IMR-90 (cell line): Measurements from ENCODE around the gene KLC3. TPM values are rescaled to one million over a fixed set of nuclear protein-coding genes. Genes with fewer than 3 reads are reported as not detected.

Experiments used
- ATAC-seq: fragments of 200-7000 bp; cut with Tn5 transposase; 2 replicates; pipeline ENCODE4 v1.9.1; 2020; ENCODE audit warnings: low read depth, mild to moderate bottlenecking, moderate library complexity
- BruUV-seq: library from RNA; stranded (reverse); fragments of 400-500 nt; replicated peaks from 2 replicates; lab custom pipeline; 2021; lab: Mats Ljungman, UMichigan
- CTCF ChIA-PET: fragments of 300-600 bp; formaldehyde crosslinking; extraction: SDS; loops from one replicate; lab custom pipeline; 2021; ENCODE audit warnings: antibody characterized with exemption; lab: Yijun Ruan, JAX
- POLR2A ChIA-PET: fragments of 300-600 bp; sonication (Branson Sonifier 250); formaldehyde crosslinking; loops from one replicate; lab custom pipeline; 2022; ENCODE audit warnings: antibody characterized with exemption; ENCODE audit not compliant: unreplicated experiment; lab: Charles Lee
- DNase-seq: peaks from one replicate; pipeline ENCODE4 v3.0.0; 2013
- H2AFZ ChIP-seq: replicated peaks from 2 replicates; pipeline ENCODE3; 2013; ENCODE audit warnings: low read length, mild to moderate bottlenecking; ENCODE audit not compliant: poor library complexity
- H2AK5ac ChIP-seq: 2 replicates; pipeline ENCODE4 v1.6.1; 2013; ENCODE audit warnings: low read depth, low read length, inconsistent platforms
- H2AK9ac ChIP-seq: replicated peaks from 2 replicates; pipeline ENCODE3; 2013; ENCODE audit warnings: mild to moderate bottlenecking, low read depth, low read length, moderate library complexity; ENCODE audit not compliant: poor library complexity
- H2BK120ac ChIP-seq: 2 replicates; pipeline ENCODE4 v1.6.1; 2013; ENCODE audit warnings: low read depth, low read length, inconsistent platforms
- H2BK15ac ChIP-seq: 3 replicates; pipeline ENCODE4 v1.6.1; 2013; ENCODE audit warnings: low read depth, low read length, inconsistent platforms
- H2BK20ac ChIP-seq: 2 replicates; pipeline ENCODE4 v1.6.1; 2013; ENCODE audit warnings: low read depth, mild to moderate bottlenecking, inconsistent platforms, low read length, moderate library complexity
- H2BK5ac ChIP-seq: 2 replicates; pipeline ENCODE4 v1.6.1; 2013; ENCODE audit warnings: mild to moderate bottlenecking, low read depth, low read length, inconsistent platforms; ENCODE audit not compliant: poor library complexity, severe bottlenecking
- H3K14ac ChIP-seq: replicated peaks from 2 replicates; pipeline ENCODE4 v1.6.1; 2013; ENCODE audit warnings: low read depth, low read length, inconsistent platforms
- H3K18ac ChIP-seq: 2 replicates; pipeline ENCODE4 v1.6.1; 2013; ENCODE audit warnings: low read depth, low read length, control low read depth
- H3K23ac ChIP-seq: 2 replicates; pipeline ENCODE4 v1.6.1; 2013; ENCODE audit warnings: low read depth, low read length, inconsistent platforms
- H3K27ac ChIP-seq: 2 replicates; pipeline ENCODE4 v1.5.1; 2013; ENCODE audit warnings: mild to moderate bottlenecking, control low read depth, low read length; ENCODE audit not compliant: insufficient read depth
- H3K27me3 ChIP-seq: 2 replicates; pipeline ENCODE4 v1.6.1; 2013; ENCODE audit warnings: low read length; ENCODE audit not compliant: control insufficient read depth, insufficient read depth
- H3K36me3 ChIP-seq: 2 replicates; pipeline ENCODE4 v1.6.1; 2013; ENCODE audit warnings: low read length, mixed read lengths; ENCODE audit not compliant: control insufficient read depth, insufficient read depth
- H3K4ac ChIP-seq: 2 replicates; pipeline ENCODE4 v1.6.1; 2013; ENCODE audit warnings: low read depth, low read length, inconsistent platforms
- H3K4me1 ChIP-seq: 2 replicates; pipeline ENCODE4 v1.6.1; 2013; ENCODE audit warnings: low read length, mixed read lengths; ENCODE audit not compliant: control insufficient read depth, insufficient read depth
- H3K4me2 ChIP-seq: 2 replicates; pipeline ENCODE4 v1.6.1; 2013; ENCODE audit warnings: low read depth, mild to moderate bottlenecking, control low read depth, low read length, moderate library complexity
- H3K4me3 ChIP-seq: 2 replicates; pipeline ENCODE4 v1.5.1; 2013; ENCODE audit warnings: low read depth, mild to moderate bottlenecking, control low read depth, low read length, moderate library complexity; ENCODE audit not compliant: insufficient read depth
- H3K56ac ChIP-seq: 2 replicates; pipeline ENCODE4 v1.6.1; 2013; ENCODE audit warnings: low read length, inconsistent platforms; ENCODE audit not compliant: insufficient read depth; ENCODE audit errors: extremely low read depth
- H3K79me1 ChIP-seq, 2 experiments: 2 replicates each; pipeline ENCODE4 v1.6.1; 2013; ENCODE audit warnings: low read length in 2 of 2, inconsistent platforms in 1 of 2, low read depth in 1 of 2
- H3K9ac ChIP-seq: 2 replicates; pipeline ENCODE4 v1.6.1; 2013; ENCODE audit warnings: low read depth, low read length, control low read depth
- H3K9me1 ChIP-seq: 2 replicates; pipeline ENCODE4 v1.6.1; 2013; ENCODE audit warnings: low read length, inconsistent platforms; ENCODE audit not compliant: insufficient read depth
- H3K9me3 ChIP-seq: 2 replicates; pipeline ENCODE4 v1.6.1; 2013; ENCODE audit warnings: low read length; ENCODE audit not compliant: control insufficient read depth, insufficient read depth
- H4K20me1 ChIP-seq: 2 replicates; pipeline ENCODE4 v1.6.1; 2013; ENCODE audit warnings: low read length, inconsistent platforms; ENCODE audit not compliant: insufficient read depth
- H4K5ac ChIP-seq: 2 replicates; pipeline ENCODE4 v1.6.1; 2013; ENCODE audit warnings: mild to moderate bottlenecking, low read depth, low read length, control low read depth
- H4K8ac ChIP-seq, 2 experiments: 2 replicates each; pipeline ENCODE4 v1.6.1; 2013; ENCODE audit warnings: low read depth in 2 of 2, low read length in 2 of 2, control low read depth in 1 of 2, inconsistent platforms in 1 of 2
- H4K91ac ChIP-seq: 2 replicates; pipeline ENCODE4 v1.6.1; 2013; ENCODE audit warnings: low read depth, low read length, inconsistent platforms; ENCODE audit not compliant: insufficient read depth
- BHLHE40 ChIP-seq: fragments of 150-350 bp; IDR thresholded peaks from 2 replicates; pipeline ENCODE4 v1.6.1; 2016; ENCODE audit warnings: mild to moderate bottlenecking, low read depth, low read length
- CEBPB ChIP-seq: IDR thresholded peaks from 2 replicates; pipeline ENCODE4 v1.6.1; 2012; ENCODE audit warnings: low read depth, low read length, improper control_type of control experiment
- CHD1 ChIP-seq: IDR thresholded peaks from 2 replicates; pipeline ENCODE4 v1.6.1; 2012; ENCODE audit warnings: low read depth, low read length, improper control_type of control experiment
- FOS ChIP-seq: fragments of 150-350 bp; IDR thresholded peaks from 2 replicates; pipeline ENCODE4 v1.6.1; 2016; ENCODE audit warnings: low read depth, low read length
- MAFK ChIP-seq: IDR thresholded peaks from 2 replicates; pipeline ENCODE4 v1.6.1; 2012; ENCODE audit warnings: low read depth, low read length, improper control_type of control experiment
- MAZ ChIP-seq: IDR thresholded peaks from 2 replicates; pipeline ENCODE4 v1.6.1; 2012; ENCODE audit warnings: low read depth, mild to moderate bottlenecking, low read length, improper control_type of control experiment, moderate library complexity, borderline replicate concordance
- NFE2L2 ChIP-seq: fragments of 150-350 bp; IDR thresholded peaks from 2 replicates; pipeline ENCODE4 v1.6.1; 2016; ENCODE audit warnings: low read depth, mild to moderate bottlenecking, low read length
- POLR2A ChIP-seq: IDR thresholded peaks from 2 replicates; pipeline ENCODE4 v1.6.1; 2012; ENCODE audit warnings: mild to moderate bottlenecking, low read depth, low read length
- RAD21 ChIP-seq: IDR thresholded peaks from 2 replicates; pipeline ENCODE4 v1.6.1; 2012; ENCODE audit warnings: low read length, improper control_type of control experiment
- RCOR1 ChIP-seq: IDR thresholded peaks from 2 replicates; pipeline ENCODE4 v1.6.1; 2012; ENCODE audit warnings: mild to moderate bottlenecking, low read length, improper control_type of control experiment; ENCODE audit not compliant: insufficient replicate concordance
- RFX5 ChIP-seq: IDR thresholded peaks from 2 replicates; pipeline ENCODE4 v1.8.0; 2012; ENCODE audit warnings: low read depth, mild to moderate bottlenecking, low read length, moderate library complexity
- SMC3 ChIP-seq: fragments of 150-350 bp; IDR thresholded peaks from 2 replicates; pipeline ENCODE4 v1.6.1; 2016; ENCODE audit warnings: low read depth, mild to moderate bottlenecking, antibody characterized with exemption, low read length, moderate library complexity
- WGBS, 2 experiments: methylation state at CpG; one replicate each; pipeline versions ENCODE4 v1.1.5 to v1.1.7; 2013; ENCODE audit warnings: missing lambda C conversion rate in 2 of 2; ENCODE audit not compliant: insufficient read length in 1 of 2; ENCODE audit errors: extremely low coverage in 2 of 2; 5-methylcytosine and 5-hydroxymethylcytosine counted together
- dilution Hi-C: fragments of 300-500 bp; cut with HindIII; formaldehyde crosslinking; loops from one replicate; pipeline ENCODE4 v1.14.3; 2018; ENCODE audit warnings: low sequenced_read_pairs; ENCODE audit not compliant: unreplicated experiment
- in situ Hi-C: fragments of 300-500 bp; cut with MboI; formaldehyde crosslinking; loops from 3 replicates; pipeline ENCODE4 v1.14.3; 2019; ENCODE audit warnings: low sequenced_read_pairs, inconsistent platforms, mixed read lengths
- intact Hi-C: fragments of 100-400 bp; cut with micrococcal nuclease; formaldehyde crosslinking; loops from 2 replicates; pipeline ENCODE4 v1.10.0; 2022
- polyA plus RNA-seq, 3 experiments: library from polyadenylated mRNA; depleted of rRNA; stranded (reverse); fragments of >200 nt; gene quantifications; 2 replicates each; pipeline ENCODE4 v1.2.3, GENCODE V29; 2012; ENCODE audit warnings: low replicate concordance in 1 of 3
- total RNA-seq: library from RNA; depleted of rRNA; stranded (reverse); fragments of >200 nt; gene quantifications from 2 replicates; pipeline ENCODE4 v1.2.3, GENCODE V29; 2012
- TF ChIP-seq, protein P1 (sequence below): conservative IDR thresholded peaks from 2 replicates; pipeline ENCODE4 v1.5.1; 2012; ENCODE audit warnings: mild to moderate bottlenecking, low read depth, low read length, improper control_type of control experiment
- TF ChIP-seq, protein P2 (sequence below): fragments of 150-350 bp; IDR thresholded peaks from 2 replicates; pipeline ENCODE4 v1.6.1; 2016; ENCODE audit warnings: low read depth, mild to moderate bottlenecking, low read length, moderate library complexity, borderline replicate concordance

KLC3 gene
- total and polyA plus RNA-seq, 2 of the 4 experiments (the other 2 are of a cell fraction) = 0.14 to 0.18 TPM

DNA sequence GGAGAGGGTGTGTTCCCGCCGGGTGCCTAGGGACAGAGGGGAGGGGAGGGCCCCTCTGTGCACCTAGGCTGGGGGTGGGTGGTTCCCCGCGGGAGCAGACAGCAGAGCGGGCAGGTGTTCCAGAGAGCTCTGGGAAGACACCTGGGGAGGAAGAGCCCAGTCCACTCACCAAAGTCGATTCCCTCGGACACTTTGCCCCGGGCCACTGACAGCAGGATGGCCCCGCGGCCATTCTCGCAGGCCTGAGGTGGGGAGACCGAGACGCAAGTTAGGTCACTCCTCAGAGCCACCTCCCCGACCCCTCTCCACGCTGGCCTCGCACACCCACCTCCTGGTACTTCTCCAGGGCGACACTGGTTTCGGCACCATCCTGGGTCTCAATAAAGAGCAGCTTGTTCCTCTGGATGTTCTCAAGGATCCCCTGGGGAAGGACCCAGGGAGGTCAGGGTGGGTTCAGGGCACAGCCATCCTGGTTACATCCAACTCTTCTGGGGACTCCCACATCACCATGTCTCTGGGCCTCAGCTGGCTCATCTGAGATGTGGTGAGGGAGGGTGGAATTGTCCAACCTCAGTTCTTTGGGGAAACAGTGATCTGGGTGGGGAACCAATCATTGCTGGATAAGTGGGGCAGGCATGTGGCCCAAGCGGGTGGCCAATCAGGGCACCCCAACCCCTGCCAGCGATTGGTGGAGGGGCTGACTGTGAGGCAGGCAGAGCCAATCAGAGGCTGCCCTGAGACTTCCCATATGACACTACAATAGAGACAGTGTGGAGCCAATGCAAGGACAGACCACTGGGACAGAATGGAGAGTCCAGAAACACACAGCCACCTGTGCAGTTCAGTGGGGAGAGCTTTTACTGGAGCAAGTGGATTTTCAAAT is 12.6 kb downstream of the KLC3 start:
- Histone ChIP-seq H3K4me1 (no peaks in the 10 kb centered on the region), H4K20me1 (peaks cover 12% of the 10 kb centered on the region), H3K4ac (no peak overlapping the region), H2AFZ (no peak overlapping the region), H2BK15ac (no peak overlapping the region), H4K91ac (no peak overlapping the region), H3K79me1 (peaks cover 0 to 10% of the 10 kb centered on the region in 2 experiments; a peak in 2 of 4 replicates), H3K27ac (no peak overlapping the region), H3K14ac (no peak overlapping the region), H3K9me1 (peaks cover 2% of the 10 kb centered on the region; the same call in 1 of the 2 replicates), H2BK120ac (no peak overlapping the region), H2BK20ac (no peak overlapping the region), H3K36me3 (peaks cover 51% of the 10 kb centered on the region), H3K4me2 (no peak overlapping the region), H3K4me3 (no peak overlapping the region), H3K27me3 (no peaks in the 10 kb centered on the region), H4K5ac (no peak overlapping the region), H3K23ac (no peak overlapping the region), H2AK5ac (no peak overlapping the region), H3K9ac (no peak overlapping the region), H4K8ac (no peak overlapping the region), H3K56ac (no peak overlapping the region), H2AK9ac (no peak overlapping the region), H2BK5ac (no peak overlapping the region), H3K18ac (no peak overlapping the region), H3K9me3 (no peaks in the 10 kb centered on the region)
- dilution Hi-C loops (no loop called here), in situ Hi-C loops (no loop called here), intact Hi-C loops (no loop called here)
- POLR2A ChIA-PET = no interaction called here
- CTCF ChIA-PET = no interaction called here
- DNase-seq = no peak
- 100% methylated on average over 2 of the region's 20 CpGs; no CpG with 5 or more reads in 1 of the 2 experiments for WGBS, 2 experiments
- no peak for ATAC-seq
- no TSS peak for BruUV-seq
- TF ChIP-seq FOS (no peak), CHD1 (no peak), RFX5 (no peak), RCOR1 (no peak), MAFK (no peak), RAD21 (no peak), CEBPB (no peak), MAZ (no peak), NFE2L2 (no peak), POLR2A (no peak), BHLHE40 (no peak), SMC3 (no peak)
- TF ChIP-seq, protein P1, sequence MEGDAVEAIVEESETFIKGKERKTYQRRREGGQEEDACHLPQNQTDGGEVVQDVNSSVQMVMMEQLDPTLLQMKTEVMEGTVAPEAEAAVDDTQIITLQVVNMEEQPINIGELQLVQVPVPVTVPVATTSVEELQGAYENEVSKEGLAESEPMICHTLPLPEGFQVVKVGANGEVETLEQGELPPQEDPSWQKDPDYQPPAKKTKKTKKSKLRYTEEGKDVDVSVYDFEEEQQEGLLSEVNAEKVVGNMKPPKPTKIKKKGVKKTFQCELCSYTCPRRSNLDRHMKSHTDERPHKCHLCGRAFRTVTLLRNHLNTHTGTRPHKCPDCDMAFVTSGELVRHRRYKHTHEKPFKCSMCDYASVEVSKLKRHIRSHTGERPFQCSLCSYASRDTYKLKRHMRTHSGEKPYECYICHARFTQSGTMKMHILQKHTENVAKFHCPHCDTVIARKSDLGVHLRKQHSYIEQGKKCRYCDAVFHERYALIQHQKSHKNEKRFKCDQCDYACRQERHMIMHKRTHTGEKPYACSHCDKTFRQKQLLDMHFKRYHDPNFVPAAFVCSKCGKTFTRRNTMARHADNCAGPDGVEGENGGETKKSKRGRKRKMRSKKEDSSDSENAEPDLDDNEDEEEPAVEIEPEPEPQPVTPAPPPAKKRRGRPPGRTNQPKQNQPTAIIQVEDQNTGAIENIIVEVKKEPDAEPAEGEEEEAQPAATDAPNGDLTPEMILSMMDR = no peak
- TF ChIP-seq, protein P2, sequence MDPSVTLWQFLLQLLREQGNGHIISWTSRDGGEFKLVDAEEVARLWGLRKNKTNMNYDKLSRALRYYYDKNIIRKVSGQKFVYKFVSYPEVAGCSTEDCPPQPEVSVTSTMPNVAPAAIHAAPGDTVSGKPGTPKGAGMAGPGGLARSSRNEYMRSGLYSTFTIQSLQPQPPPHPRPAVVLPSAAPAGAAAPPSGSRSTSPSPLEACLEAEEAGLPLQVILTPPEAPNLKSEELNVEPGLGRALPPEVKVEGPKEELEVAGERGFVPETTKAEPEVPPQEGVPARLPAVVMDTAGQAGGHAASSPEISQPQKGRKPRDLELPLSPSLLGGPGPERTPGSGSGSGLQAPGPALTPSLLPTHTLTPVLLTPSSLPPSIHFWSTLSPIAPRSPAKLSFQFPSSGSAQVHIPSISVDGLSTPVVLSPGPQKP = no peak
